GM23248 (cell line): ENCODE data around the gene NBEA.

ENCODE experiments used
- EZH2 ChIP-seq: fragments of 200-600 bp; sonication (generic); IDR thresholded peaks from 2 replicates; pipeline ENCODE4 v1.6.1; 2018; ENCODE audit warnings: antibody characterized with exemption, mild to moderate bottlenecking; ENCODE audit not compliant: insufficient read depth, poor library complexity, severe bottlenecking
- EZH2phosphoT487 ChIP-seq: fragments of 200-600 bp; sonication (generic); IDR thresholded peaks from 2 replicates; pipeline ENCODE4 v1.6.1; 2018; ENCODE audit warnings: antibody characterized with exemption, moderate library complexity, mild to moderate bottlenecking, low read depth; ENCODE audit not compliant: insufficient read depth

DNA sequence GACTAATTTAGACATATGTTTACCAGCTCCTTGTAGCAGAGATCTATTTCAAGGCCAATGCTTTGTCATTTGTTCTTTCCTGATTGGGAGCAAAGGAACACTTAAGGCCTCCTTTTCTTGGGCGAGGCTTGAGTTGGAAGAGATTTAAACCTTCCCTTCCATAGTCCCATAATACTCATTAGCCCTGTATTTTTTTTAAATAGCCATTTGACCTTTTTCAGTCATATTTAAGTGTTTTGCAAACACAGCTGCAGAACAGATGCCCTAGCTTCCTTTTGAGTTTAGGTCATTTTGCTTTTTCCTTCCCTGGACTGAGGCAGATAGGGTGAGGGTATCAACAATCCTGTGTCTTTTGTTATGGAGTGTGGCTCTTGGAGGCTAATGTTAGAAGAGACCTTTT lies 198.3 kb downstream of the NBEA start:
- no peak for TF ChIP-seq EZH2phosphoT487
- TF ChIP-seq EZH2: no peak
